GM19351 (cell line): ENCODE data around the gene BNIP5.
"Not testable (repeated sequence)": the region's sequence is repeated elsewhere in the genome, so short reads cannot be mapped to it uniquely, and the experiment has no call there.

Source experiments
- ATAC-seq: cut with Tn5 transposase; IDR thresholded peaks from one replicate; pipeline ENCODE4 v1.9.1; 2021; ENCODE audit warnings: mild to moderate bottlenecking, moderate library complexity; ENCODE audit not compliant: unreplicated experiment

BNIP5 gene

GRCh38 chr6:36368421-36368820 lies 31.7 kb upstream of the BNIP5 start:
- ATAC-seq: no peak

GRCh38 chr6:36367743-36368142 lies 31.1 kb upstream of the BNIP5 start:
- no peak for ATAC-seq

- no peak for ATAC-seq
These were observed 28.2 kb upstream of the BNIP5 start for GRCh38 chr6:36364669-36365479.

GRCh38 chr6:36364061-36364635 lies 27.5 kb upstream of the BNIP5 start:
- ATAC-seq: not testable (repeated sequence)

- ATAC-seq: not testable (repeated sequence)
These were observed 26.7 kb upstream of the BNIP5 start for GRCh38 chr6:36363371-36363752.

- ATAC-seq: no peak
These were observed 26.1 kb upstream of the BNIP5 start for GRCh38 chr6:36362551-36363370.

- no peak for ATAC-seq
These were observed 24.4 kb upstream of the BNIP5 start for GRCh38 chr6:36361071-36361470.

GRCh38 chr6:36360241-36361054 lies 23.8 kb upstream of the BNIP5 start:
- no peak for ATAC-seq

GRCh38 chr6:36358226-36358915 lies 21.7 kb upstream of the BNIP5 start:
- ATAC-seq: no peak

- ATAC-seq: no peak
These were observed 21.2 kb upstream of the BNIP5 start for GRCh38 chr6:36357872-36358225.

GRCh38 chr6:36355819-36356218 lies 19.1 kb upstream of the BNIP5 start:
- no peak for ATAC-seq

- no peak for ATAC-seq
These were observed 16.8 kb upstream of the BNIP5 start for GRCh38 chr6:36353411-36353915.

- ATAC-seq: no peak
These were observed 15.9 kb upstream of the BNIP5 start for GRCh38 chr6:36352477-36353157.

GRCh38 chr6:36350681-36351571 lies 14.2 kb upstream of the BNIP5 start:
- ATAC-seq: no peak

- ATAC-seq: no peak
These were observed 13.4 kb upstream of the BNIP5 start for GRCh38 chr6:36350082-36350481.

GRCh38 chr6:36349240-36349639 lies 12.6 kb upstream of the BNIP5 start:
- no peak for ATAC-seq

GRCh38 chr6:36347621-36348020 lies 10.9 kb upstream of the BNIP5 start:
- ATAC-seq: no peak

GRCh38 chr6:36346486-36347273 lies 10.0 kb upstream of the BNIP5 start:
- no peak for ATAC-seq
